AG10803 (cell line): ENCODE measurements around the gene EME1.

Experiments
- DNase-seq: peaks from one replicate; pipeline ENCODE4 v3.0.0; 2010; ENCODE audit warnings: low read depth
- H3K4me3 ChIP-seq: 2 replicates; pipeline ENCODE4 v1.5.1; 2011; ENCODE audit warnings: mild to moderate bottlenecking, low read length, control low read depth
- TF ChIP-seq, protein P1 (sequence below): conservative IDR thresholded peaks from 2 replicates; pipeline ENCODE4 v1.5.1; 2011; ENCODE audit warnings: mild to moderate bottlenecking, low read length, control low read depth, inconsistent platforms

Gene EME1

DNA sequence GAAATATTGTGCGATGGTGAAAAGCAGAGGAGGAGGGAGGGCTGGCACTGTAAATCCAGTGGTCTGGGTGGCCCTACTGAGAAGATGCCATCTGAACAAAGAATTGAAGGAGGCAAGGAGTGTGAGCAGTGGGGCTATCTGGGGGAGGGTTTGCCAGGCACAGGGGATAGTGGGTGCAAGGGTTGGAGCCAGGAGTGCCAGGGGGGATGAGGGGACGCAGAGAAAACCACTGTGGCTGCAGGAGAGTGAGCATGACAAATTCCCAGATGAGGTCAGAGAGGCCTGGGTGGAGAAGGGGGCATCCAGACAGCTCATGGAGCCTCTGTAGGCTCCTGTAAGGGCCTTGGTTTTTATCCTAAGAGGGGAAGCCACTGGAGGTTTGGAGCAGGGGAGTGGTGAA, 22.3 kb upstream of the EME1 start:
- DNase-seq, result no peak
- H3K4me3 ChIP-seq, result no peak overlapping the region
- TF ChIP-seq, protein P1, sequence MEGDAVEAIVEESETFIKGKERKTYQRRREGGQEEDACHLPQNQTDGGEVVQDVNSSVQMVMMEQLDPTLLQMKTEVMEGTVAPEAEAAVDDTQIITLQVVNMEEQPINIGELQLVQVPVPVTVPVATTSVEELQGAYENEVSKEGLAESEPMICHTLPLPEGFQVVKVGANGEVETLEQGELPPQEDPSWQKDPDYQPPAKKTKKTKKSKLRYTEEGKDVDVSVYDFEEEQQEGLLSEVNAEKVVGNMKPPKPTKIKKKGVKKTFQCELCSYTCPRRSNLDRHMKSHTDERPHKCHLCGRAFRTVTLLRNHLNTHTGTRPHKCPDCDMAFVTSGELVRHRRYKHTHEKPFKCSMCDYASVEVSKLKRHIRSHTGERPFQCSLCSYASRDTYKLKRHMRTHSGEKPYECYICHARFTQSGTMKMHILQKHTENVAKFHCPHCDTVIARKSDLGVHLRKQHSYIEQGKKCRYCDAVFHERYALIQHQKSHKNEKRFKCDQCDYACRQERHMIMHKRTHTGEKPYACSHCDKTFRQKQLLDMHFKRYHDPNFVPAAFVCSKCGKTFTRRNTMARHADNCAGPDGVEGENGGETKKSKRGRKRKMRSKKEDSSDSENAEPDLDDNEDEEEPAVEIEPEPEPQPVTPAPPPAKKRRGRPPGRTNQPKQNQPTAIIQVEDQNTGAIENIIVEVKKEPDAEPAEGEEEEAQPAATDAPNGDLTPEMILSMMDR, result no peak

DNA sequence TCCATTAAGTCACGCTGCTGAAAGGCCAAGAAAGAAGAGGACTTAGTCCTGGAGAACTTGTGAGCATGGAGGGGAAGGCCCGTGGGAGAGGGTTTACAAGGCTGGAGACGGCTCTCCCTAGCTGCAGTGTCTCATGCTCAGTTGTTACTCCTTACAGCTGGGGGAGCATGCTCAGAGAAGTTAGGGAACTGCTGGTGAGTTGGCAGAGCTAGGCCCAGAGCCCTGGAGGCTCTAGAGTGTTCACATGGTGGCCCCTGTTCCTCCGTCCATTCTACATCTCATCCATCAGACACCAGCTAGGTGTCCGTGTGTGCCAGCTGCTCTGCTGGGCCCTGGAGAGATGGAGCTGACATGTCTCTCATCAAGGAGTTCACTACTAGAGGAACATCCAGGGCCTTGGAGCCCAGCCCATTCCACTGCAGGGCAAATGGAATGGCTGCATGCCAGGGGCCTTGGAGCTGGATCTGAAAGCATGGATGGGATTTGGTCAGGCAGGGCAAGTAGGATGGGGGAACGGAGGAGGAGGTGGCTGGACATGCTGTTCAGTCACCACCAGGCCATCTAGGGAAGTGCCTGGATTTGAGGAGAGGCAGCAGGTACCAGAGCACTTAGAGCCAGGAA, 20.8 kb upstream of the EME1 start:
- TF ChIP-seq, protein P1, result no peak
- H3K4me3 ChIP-seq, result no peak overlapping the region
- no peak for DNase-seq

DNA sequence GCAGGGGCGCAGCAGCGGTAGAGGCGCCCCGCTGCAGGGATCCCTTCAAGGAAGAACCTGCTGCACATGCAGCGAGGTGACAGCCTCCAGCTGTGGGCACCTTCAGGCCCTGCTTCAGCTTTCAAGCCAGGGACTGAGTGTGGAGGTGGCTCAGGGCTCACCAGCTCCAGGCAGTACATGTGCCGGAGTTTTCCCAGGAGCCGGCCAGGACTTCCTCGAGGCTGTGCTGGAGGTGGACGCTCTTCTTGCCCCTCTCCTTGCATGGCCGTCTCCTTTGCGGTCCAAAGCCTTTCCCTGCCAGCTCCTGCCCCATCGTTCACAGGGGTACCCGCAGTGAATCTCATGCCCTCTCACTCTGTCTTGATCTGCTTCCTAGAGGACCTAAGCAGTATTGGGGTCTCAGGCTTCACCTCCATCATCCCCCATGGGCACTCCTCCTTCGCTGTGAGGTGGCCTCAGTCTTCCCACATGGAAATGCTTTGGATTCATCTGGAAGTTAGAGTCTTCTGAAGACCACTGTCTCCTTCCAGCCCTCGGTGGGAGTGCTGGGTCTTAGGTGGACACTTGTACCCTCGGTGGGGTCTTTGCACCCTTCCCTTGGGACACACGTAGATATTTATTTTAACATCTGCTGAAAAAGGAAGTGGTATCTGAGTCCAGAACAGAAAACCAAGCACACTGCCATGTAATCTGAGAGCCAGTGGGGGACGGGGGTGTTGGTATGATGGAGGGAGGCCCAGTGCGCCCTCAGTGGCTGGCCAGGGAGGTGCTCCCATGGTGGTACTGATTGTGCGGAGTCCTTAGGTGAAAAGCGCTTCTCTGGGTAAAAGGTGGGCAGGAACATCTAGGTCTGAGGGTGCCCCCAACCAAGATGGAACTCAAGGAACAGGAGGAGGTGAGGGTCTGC, 20.1 kb upstream of the EME1 start:
- no peak overlapping the region for H3K4me3 ChIP-seq
- DNase-seq, result no peak
- TF ChIP-seq, protein P1, result no peak

DNA sequence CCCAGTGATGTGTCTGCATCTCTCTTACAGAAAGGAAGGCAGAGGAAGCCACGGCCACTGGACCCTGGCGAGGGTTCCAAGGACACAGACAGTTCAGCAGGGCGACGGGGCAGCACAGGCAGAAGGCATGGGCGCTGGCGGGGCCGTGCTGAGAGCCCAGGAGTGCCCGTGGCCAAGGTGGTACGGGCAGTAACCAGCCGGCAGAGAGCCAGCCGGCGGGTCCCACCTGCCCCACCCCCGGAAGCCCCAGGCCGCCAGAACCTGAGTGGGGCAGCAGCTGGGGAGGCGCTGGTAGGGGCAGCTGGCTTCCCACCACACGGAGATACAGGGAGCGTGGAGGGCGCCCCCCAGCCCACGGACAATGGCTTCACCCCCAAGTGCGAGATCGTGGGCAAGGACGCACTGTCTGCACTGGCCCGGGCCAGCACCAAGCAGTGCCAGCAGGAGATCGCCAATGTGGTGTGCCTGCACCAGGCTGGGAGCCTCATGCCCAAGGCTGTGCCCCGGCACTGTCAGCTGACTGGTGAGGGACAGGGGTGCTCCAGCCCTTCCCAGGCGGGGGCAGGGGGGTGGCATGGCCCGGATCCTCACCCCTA, 19.3 kb upstream of the EME1 start:
- TF ChIP-seq, protein P1, result no peak
- no peak for DNase-seq
- no peak overlapping the region for H3K4me3 ChIP-seq

DNA sequence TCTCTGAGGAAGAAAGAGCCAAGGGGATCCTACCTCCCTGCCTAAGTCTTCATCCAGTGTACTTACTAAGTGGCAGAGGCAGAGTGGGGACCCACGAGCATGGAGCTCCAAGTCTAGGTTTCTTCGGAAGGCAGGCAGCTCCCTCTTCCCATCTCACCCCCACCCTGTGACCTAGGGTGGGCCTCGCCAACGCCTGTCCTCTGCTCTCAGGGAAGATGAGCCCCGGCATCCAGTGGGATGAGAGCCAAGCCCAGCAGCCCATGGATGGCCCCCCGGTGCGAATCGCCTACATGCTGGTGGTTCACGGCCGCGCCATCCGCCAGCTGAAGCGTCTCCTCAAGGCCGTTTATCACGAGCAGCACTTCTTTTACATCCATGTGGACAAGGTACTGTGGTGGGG, 18.8 kb upstream of the EME1 start:
- no peak for DNase-seq
- no peak overlapping the region for H3K4me3 ChIP-seq
- TF ChIP-seq, protein P1, result no peak

DNA sequence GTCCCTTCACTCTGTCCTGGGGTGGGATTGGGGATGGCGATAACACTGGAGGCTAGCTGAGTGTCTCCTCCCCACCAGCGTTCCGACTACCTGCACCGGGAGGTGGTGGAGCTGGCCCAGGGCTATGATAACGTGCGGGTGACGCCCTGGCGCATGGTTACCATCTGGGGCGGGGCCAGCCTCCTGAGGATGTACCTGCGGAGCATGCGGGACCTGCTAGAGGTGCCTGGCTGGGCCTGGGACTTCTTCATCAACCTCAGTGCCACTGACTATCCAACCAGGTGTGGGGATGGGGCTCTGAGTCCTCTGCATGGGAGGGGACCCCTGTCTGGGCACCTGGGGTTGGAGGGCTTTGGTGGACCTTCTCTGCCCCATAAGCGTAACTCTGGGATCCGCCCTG, 18.3 kb upstream of the EME1 start:
- DNase-seq, result no peak
- H3K4me3 ChIP-seq, result no peak overlapping the region
- TF ChIP-seq, protein P1, result no peak
